Activated naive CD4-positive, alpha-beta T cell treated with anti-CD3 and anti-CD28 coated beads, Interleukin-2, amount 50 U/mL, for 24 hours (primary cell): ENCODE data around the gene DPF3.

Experiments used
- H3K27ac Mint-ChIP-seq: one replicate; pipeline ENCODE4 v1.8.0; 2021; ENCODE audit warnings: mild to moderate bottlenecking, mixed read lengths
- H3K27me3 Mint-ChIP-seq: one replicate; pipeline ENCODE4 v1.8.0; 2021; ENCODE audit warnings: mixed read lengths
- H3K36me3 Mint-ChIP-seq: one replicate; pipeline ENCODE4 v1.8.0; 2021; ENCODE audit warnings: mixed read lengths
- H3K4me1 Mint-ChIP-seq: one replicate; pipeline ENCODE4 v1.8.0; 2021; ENCODE audit warnings: mixed read lengths
- H3K4me3 Mint-ChIP-seq: one replicate; pipeline ENCODE4 v1.8.0; 2021; ENCODE audit warnings: mild to moderate bottlenecking, mixed read lengths
- H3K9me3 Mint-ChIP-seq: one replicate; pipeline ENCODE4 v1.8.0; 2021; ENCODE audit warnings: mixed read lengths

Gene DPF3

GRCh38 chr14:72599579-72600470, 294.1 kb downstream of the DPF3 start:
- H3K4me3 Mint-ChIP-seq = no peak overlapping the region
- H3K36me3 Mint-ChIP-seq = no peaks in the 10 kb centered on the region
- peaks cover 14% of the 10 kb centered on the region for H3K4me1 Mint-ChIP-seq
- peak overlapping the region; percentile 63 for H3K27ac Mint-ChIP-seq
- H3K27me3 Mint-ChIP-seq = peaks cover 1% of the 10 kb centered on the region
- no peaks in the 10 kb centered on the region for H3K9me3 Mint-ChIP-seq

- Mint-ChIP-seq H3K27ac (no peak overlapping the region), H3K4me1 (peaks cover 25% of the 10 kb centered on the region), H3K4me3 (no peak overlapping the region)
These were observed 295.6 kb downstream of the DPF3 start for GRCh38 chr14:72598306-72598705.

DNA sequence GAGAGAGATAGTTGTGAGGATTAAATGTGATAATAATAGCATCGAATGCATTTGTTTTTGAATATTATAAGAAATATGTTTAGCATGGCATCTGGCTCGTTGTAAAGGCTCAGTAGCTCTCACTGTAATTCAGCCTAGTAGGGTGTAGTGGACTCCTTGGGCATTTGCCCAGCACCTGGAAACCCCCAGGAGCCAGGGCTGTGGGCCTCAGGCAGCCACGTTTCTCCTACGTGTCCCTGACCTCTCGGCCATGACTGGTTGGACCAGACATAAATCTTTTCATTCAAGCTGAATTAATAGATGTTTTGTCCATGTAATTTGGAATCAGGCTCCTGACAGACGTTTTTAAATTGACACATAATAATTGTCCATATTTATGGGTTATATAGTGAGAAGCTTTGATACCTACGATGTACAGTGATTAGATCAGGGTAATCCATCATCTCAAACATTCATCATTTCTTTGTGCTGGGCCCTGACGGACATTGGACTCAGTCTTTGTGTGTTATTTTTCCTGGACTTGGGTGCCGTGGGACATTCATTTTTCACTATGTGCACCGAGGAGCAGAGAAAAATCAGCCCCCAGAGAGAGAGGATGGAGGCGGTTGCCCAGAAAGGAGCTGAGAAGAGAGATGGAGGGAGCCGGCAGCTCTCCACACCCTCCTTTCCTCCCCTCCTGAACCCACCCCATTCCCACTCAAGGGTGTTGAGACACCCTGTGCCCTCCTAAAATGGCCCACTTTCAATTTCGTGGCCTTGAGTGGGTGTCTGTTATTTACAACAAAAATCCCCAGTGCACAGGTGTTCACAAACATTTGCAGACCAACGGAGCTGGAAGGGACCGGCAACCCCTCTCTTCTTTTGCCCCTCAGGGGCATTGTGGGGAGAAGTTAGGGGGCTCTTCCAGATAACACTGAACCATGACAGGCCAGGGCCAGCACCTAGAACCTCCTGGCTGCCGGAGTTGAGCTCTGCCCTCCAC, 296.4 kb downstream of the DPF3 start:
- Mint-ChIP-seq H3K9me3 (no peaks in the 10 kb centered on the region), H3K36me3 (no peaks in the 10 kb centered on the region), H3K4me1 (peaks cover 30% of the 10 kb centered on the region), H3K27me3 (peaks cover 1% of the 10 kb centered on the region), H3K27ac (no peak overlapping the region), H3K4me3 (no peak overlapping the region)

More at GRCh38 chr14:72598306-72598705, 295.6 kb downstream of the DPF3 start:
- no peaks in the 10 kb centered on the region for H3K9me3 Mint-ChIP-seq
- H3K36me3 Mint-ChIP-seq = no peaks in the 10 kb centered on the region
- H3K27me3 Mint-ChIP-seq = peaks cover 1% of the 10 kb centered on the region

DNA sequence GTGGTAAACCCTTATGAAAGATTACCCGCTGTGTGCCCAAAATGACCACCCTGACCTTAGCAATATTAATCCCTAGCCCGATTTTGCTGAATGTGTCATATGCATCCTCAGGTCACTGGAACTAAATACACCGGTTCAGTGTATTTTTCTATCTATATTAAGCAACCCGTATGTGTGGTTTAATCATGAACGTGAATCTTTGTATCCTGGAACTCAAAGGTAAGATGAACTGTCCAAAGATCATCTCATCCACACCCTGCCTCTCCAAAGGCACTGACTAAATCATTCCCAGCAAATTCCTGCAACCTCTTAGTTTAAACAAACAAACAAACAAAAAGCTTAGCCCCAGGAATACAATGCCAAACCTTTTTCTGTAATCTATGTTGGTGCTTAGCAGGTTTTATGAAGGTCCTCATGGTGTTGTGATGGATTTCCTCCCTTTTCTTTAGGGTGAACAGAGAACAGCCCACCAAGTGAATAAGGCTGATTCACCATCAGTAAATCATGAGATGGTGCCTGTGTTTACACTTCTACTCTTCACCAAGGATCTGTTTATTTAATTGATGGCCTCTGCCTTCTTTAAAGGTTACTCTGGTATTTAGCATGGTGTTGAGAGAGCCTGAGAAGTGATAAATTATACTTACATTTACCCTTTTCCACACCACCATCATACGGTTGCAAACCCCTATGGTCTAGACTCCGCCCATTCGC, 298.6 kb downstream of the DPF3 start:
- Mint-ChIP-seq H3K4me3 (peak overlapping the region; percentile 74), H3K27ac (peak overlapping the region; percentile 55), H3K27me3 (no peaks in the 10 kb centered on the region), H3K36me3 (no peaks in the 10 kb centered on the region), H3K4me1 (peaks cover 50% of the 10 kb centered on the region), H3K9me3 (no peaks in the 10 kb centered on the region)

DNA sequence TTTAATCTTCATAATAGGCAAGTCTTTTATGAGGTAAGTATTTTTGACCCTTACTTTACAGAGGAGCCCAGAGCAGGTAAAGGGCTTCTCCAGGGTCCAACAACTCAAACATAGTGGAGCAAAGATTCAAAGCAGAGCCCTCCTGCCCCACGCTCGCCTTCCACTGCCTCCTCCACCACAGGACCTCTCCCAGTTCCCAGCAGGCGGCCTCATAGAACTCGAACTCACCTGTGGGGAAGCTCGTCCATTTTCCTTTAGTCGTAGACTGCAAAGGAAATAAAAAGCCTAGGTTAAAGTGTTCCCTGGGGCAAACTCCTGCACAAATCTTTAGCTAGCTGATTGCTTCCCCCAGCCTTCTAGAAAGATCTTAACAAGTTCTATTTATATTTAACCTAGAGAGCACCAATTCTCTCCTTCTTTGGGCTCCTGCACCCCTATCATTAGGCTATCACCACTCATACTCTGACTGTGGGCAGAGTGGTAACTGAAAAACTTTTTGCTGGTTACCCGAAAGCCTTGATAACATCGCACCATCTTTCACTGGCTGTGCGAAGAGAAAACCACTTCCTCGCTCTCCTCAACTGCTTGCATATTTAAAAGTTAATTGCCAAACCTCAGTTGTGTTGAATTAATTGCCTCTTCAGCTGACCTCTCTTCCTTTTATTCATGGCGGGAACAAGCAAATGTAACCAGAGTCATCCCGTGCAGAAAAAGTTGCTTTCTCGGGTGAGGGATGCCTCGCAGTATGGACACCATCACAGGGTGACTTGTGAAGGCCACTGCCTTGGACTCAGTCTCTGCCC, 299.6 kb downstream of the DPF3 start:
- Mint-ChIP-seq H3K36me3 (peaks cover 3% of the 10 kb centered on the region), H3K4me1 (peaks cover 57% of the 10 kb centered on the region), H3K27ac (peak overlapping the region; percentile 75), H3K4me3 (peak overlapping the region; percentile 74), H3K9me3 (no peaks in the 10 kb centered on the region), H3K27me3 (no peaks in the 10 kb centered on the region)

DNA sequence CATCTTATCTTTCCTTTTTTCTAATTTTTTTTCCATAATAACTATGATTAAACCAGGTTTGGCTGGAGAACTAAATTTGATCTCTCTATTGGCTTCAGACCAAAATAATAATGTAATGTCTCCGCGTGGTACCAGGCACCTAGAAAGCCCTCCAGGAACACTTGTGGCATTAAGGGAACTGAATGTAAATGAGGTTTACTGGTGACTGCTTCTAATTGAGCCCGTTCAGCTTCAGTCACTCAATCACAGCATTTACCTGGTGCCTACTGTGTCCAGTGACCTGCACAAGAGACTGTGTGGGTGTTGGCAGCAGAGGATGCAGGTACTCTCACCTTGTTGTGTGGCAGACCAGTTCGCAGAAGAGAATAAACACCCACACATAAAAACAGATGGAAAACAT, 302.5 kb downstream of the DPF3 start:
- Mint-ChIP-seq H3K4me1 (peaks cover 57% of the 10 kb centered on the region), H3K4me3 (no peak overlapping the region), H3K36me3 (peaks cover 3% of the 10 kb centered on the region), H3K9me3 (peaks cover 4% of the 10 kb centered on the region), H3K27ac (no peak overlapping the region), H3K27me3 (no peaks in the 10 kb centered on the region)

GRCh38 chr14:72590577-72590976, 303.3 kb downstream of the DPF3 start:
- peaks cover 3% of the 10 kb centered on the region for H3K36me3 Mint-ChIP-seq
- H3K27ac Mint-ChIP-seq = no peak overlapping the region
- H3K4me1 Mint-ChIP-seq = peaks cover 49% of the 10 kb centered on the region
- peak overlapping the region; percentile 43 for H3K4me3 Mint-ChIP-seq
- no peaks in the 10 kb centered on the region for H3K27me3 Mint-ChIP-seq
- peaks cover 5% of the 10 kb centered on the region for H3K9me3 Mint-ChIP-seq

DNA sequence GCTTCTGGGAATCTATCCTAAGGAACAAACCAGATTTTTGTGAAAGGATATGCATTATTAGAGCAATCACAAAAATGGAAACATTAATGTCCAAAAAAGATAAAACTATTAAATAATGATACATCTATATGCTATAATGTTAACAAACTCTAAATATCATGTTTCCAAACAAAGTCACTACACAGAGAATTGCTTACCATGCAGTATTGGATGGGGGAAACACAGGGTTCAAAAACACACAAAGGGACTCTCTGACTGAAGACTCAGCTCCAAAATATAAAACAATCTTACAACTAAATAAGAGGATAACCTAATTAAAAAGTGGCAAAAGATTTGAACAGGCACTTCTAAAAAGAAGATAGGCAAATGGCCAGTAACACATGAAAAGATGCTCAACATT, 304.2 kb downstream of the DPF3 start:
- no peak overlapping the region for H3K27ac Mint-ChIP-seq
- peaks cover 5% of the 10 kb centered on the region for H3K9me3 Mint-ChIP-seq
- peaks cover 3% of the 10 kb centered on the region for H3K36me3 Mint-ChIP-seq

DNA sequence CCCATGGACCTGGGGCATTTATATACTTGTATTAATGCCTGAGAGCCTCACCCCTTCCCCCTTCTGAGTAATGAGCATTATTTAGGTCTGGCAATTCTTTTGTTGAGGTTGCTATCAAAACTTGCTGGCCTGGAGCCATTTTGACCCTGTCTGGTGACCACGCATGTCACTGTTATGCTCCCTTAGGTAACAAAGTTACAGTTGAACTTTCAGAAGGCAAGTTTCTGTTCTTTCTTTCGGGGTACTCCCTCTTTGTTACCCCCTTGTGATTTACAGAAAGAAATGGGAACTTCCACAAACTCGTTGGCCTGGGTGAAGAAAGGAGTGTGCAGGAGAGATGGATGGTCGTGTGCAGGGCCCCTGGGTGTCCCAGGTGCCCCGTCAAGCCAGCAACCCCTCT, 305.4 kb downstream of the DPF3 start:
- H3K9me3 Mint-ChIP-seq = peaks cover 5% of the 10 kb centered on the region
- no peak overlapping the region for H3K4me3 Mint-ChIP-seq
- H3K27me3 Mint-ChIP-seq = no peaks in the 10 kb centered on the region

More for the DNA sequence above, 304.2 kb downstream of the DPF3 start:
- Mint-ChIP-seq H3K27me3 (no peaks in the 10 kb centered on the region), H3K4me1 (peaks cover 41% of the 10 kb centered on the region), H3K4me3 (no peak overlapping the region)

DNA sequence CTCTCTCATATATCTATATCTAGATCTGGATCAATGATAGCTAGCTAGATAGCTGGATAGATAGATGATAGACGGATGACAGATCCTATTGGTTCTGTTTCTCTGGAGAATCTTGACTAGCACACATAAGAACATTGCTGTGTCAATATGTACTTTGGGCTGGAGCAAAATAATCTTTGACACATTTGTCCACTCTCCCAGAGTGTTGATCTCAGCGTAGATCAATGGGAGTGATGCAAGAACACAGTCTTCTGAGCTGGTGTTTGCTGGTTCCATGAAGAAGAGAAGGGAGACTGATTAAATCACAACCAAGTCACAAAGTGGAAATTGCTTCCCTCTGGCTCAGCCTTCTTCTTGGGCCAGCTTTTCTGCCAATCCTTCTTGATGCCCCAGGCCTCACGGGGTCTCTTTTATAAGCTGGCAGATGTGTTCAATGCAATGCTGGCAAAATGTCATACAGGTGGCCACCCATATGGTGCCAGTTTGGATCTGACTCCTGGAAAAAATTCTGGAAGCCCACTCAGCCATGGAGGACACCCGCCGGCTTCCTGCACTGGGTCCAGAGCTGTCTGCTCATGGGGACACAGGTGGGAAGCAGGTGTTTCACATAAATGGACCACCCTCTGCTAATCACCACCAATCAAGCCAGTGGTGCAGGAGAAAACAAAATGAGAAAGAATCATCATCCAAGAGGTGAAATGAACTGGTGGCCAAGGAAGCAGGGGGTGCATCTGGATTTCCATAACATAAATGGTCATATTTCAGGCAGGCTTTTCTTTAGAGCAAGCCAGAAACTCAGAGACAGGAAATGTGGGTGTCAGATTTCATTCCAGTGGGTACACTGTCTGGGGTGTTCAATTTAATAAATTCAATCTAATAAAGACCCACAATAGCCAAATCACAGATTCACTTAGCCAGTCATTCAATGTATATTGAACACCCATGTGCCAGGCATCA, 310.3 kb downstream of the DPF3 start:
- H3K4me3 Mint-ChIP-seq = no peak overlapping the region
- peaks cover 5% of the 10 kb centered on the region for H3K9me3 Mint-ChIP-seq
- no peaks in the 10 kb centered on the region for H3K4me1 Mint-ChIP-seq
- no peak overlapping the region for H3K27ac Mint-ChIP-seq
- no peaks in the 10 kb centered on the region for H3K36me3 Mint-ChIP-seq
- no peaks in the 10 kb centered on the region for H3K27me3 Mint-ChIP-seq

More for the DNA sequence above, 305.4 kb downstream of the DPF3 start:
- peaks cover 32% of the 10 kb centered on the region for H3K4me1 Mint-ChIP-seq
- H3K36me3 Mint-ChIP-seq = peaks cover 3% of the 10 kb centered on the region
- H3K27ac Mint-ChIP-seq = no peak overlapping the region

GRCh38 chr14:72582582-72582981, 311.3 kb downstream of the DPF3 start:
- Mint-ChIP-seq H3K9me3 (peaks cover 5% of the 10 kb centered on the region), H3K36me3 (no peaks in the 10 kb centered on the region), H3K27ac (no peak overlapping the region), H3K4me1 (no peaks in the 10 kb centered on the region), H3K27me3 (no peaks in the 10 kb centered on the region), H3K4me3 (no peak overlapping the region)

DNA sequence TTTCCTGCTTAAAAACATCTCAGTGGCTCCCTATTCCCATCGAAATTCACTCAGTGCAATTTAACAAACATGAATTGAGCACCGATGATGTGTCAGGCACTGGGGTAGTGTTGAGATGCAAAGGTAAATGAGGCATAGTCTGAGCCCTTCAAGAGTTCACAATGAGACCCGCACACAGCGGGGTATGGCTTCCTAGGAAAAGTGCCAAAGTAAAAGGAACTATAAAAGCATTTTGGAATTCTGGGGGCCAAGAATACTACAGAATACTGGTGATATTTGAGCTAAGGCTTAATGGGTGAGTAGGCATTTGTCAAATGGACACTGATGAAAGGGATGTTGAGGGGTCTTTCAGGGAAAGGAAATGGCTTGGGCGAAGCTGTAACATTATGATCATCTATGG, 315.4 kb downstream of the DPF3 start:
- no peak overlapping the region for H3K4me3 Mint-ChIP-seq
- no peaks in the 10 kb centered on the region for H3K27me3 Mint-ChIP-seq
- no peaks in the 10 kb centered on the region for H3K36me3 Mint-ChIP-seq
- H3K4me1 Mint-ChIP-seq = no peaks in the 10 kb centered on the region
- no peaks in the 10 kb centered on the region for H3K9me3 Mint-ChIP-seq
- H3K27ac Mint-ChIP-seq = peak overlapping the region; percentile 18

- no peak overlapping the region for H3K4me3 Mint-ChIP-seq
- no peaks in the 10 kb centered on the region for H3K27me3 Mint-ChIP-seq
These were observed 316.4 kb downstream of the DPF3 start for GRCh38 chr14:72577521-72577920.

DNA sequence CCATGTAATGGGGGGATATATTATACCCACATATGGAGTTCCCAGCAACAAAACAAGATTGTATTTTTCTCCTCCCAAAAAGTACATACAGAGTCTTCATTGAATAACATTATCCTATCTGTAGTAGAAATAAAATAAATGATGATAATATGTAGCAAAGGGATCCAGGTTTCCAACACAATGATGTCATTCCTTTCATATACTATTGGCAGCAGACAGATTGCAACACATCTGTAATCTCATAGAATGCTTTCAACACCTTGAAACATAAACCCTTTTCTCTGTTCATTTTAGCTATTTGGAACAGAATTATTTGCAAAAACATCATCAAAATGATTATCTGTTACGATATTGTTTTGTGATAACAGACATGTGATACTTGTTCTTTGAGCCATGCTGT, 317.6 kb downstream of the DPF3 start:
- Mint-ChIP-seq H3K4me1 (no peaks in the 10 kb centered on the region), H3K36me3 (no peaks in the 10 kb centered on the region), H3K27ac (no peak overlapping the region), H3K27me3 (no peaks in the 10 kb centered on the region), H3K9me3 (no peaks in the 10 kb centered on the region), H3K4me3 (no peak overlapping the region)

More at GRCh38 chr14:72577521-72577920, 316.4 kb downstream of the DPF3 start:
- H3K36me3 Mint-ChIP-seq = no peaks in the 10 kb centered on the region
- no peaks in the 10 kb centered on the region for H3K9me3 Mint-ChIP-seq
- H3K27ac Mint-ChIP-seq = no peak overlapping the region
- no peaks in the 10 kb centered on the region for H3K4me1 Mint-ChIP-seq
